Nephron (organoid): ENCODE measurements around the gene ZNF101.

ENCODE experiments used
- H3K27ac Mint-ChIP-seq, 3 experiments: 2 replicates each; pipeline ENCODE4 v1.8.0; 2020; ENCODE audit warnings: mixed read lengths in 3 of 3, mild to moderate bottlenecking in 2 of 3, moderate library complexity in 1 of 3
- H3K27me3 Mint-ChIP-seq: 2 replicates; pipeline ENCODE4 v1.8.0; 2021; ENCODE audit warnings: low read depth, mild to moderate bottlenecking, moderate library complexity, mixed read lengths
- H3K36me3 Mint-ChIP-seq: 2 replicates; pipeline ENCODE4 v1.8.0; 2020; ENCODE audit warnings: low read depth, mixed read lengths
- H3K4me1 Mint-ChIP-seq: 2 replicates; pipeline ENCODE4 v1.8.0; 2020; ENCODE audit warnings: mixed read lengths
- H3K4me3 Mint-ChIP-seq, 3 experiments: 2 replicates each; pipeline ENCODE4 v1.8.0; 2020; ENCODE audit warnings: mild to moderate bottlenecking in 3 of 3, mixed read lengths in 3 of 3, moderate library complexity in 2 of 3
- H3K9me3 Mint-ChIP-seq: 2 replicates; pipeline ENCODE4 v1.8.0; 2020; ENCODE audit warnings: mixed read lengths
- CTCF ChIP-seq, 3 experiments: fragments of 200-600 bp; sonication (generic); IDR thresholded peaks; one replicate each; pipeline ENCODE4 v1.5.0; 2021; ENCODE audit warnings: antibody characterized with exemption in 3 of 3; ENCODE audit not compliant: unreplicated experiment in 3 of 3

ZNF101 gene

GRCh38 chr19:19631346-19631745, 37.3 kb upstream of the ZNF101 start:
- H3K27ac Mint-ChIP-seq: no peak overlapping the region
- TF ChIP-seq CTCF (IDR thresholded peaks at IDR 0.05; ENCODE audit: unreplicated experiment in 3 of 3): no peak

GRCh38 chr19:19632661-19633060, 36.0 kb upstream of the ZNF101 start:
- Mint-ChIP-seq H3K27ac (no peak overlapping the region), H3K27me3 (no peaks in the 10 kb centered on the region), H3K9me3 (no peaks in the 10 kb centered on the region), H3K4me3 (peak overlapping the region in 2 of 3 experiments; percentile 11 to 22), H3K36me3 (peaks cover 35% of the 10 kb centered on the region), H3K4me1 (no peaks in the 10 kb centered on the region)
- no peak for TF ChIP-seq CTCF (IDR thresholded peaks at IDR 0.05; ENCODE audit: unreplicated experiment in 3 of 3)

More at GRCh38 chr19:19631346-19631745, 37.3 kb upstream of the ZNF101 start:
- Mint-ChIP-seq H3K36me3 (peaks cover 31% of the 10 kb centered on the region), H3K27me3 (no peaks in the 10 kb centered on the region), H3K9me3 (no peaks in the 10 kb centered on the region), H3K4me3 (peak overlapping the region in 2 of 3 experiments; percentile 28 to 60), H3K4me1 (peaks cover 7% of the 10 kb centered on the region)

GRCh38 chr19:19633711-19634515, 34.7 kb upstream of the ZNF101 start:
- no peak for TF ChIP-seq CTCF (IDR thresholded peaks at IDR 0.05; ENCODE audit: unreplicated experiment in 3 of 3)
- H3K36me3 Mint-ChIP-seq: peaks cover 39% of the 10 kb centered on the region
- H3K27ac Mint-ChIP-seq: no peak overlapping the region
- H3K4me3 Mint-ChIP-seq: no peak overlapping the region
- no peaks in the 10 kb centered on the region for H3K4me1 Mint-ChIP-seq
- no peaks in the 10 kb centered on the region for H3K27me3 Mint-ChIP-seq
- H3K9me3 Mint-ChIP-seq: no peaks in the 10 kb centered on the region

GRCh38 chr19:19634516-19635312, 33.9 kb upstream of the ZNF101 start:
- Mint-ChIP-seq H3K36me3 (peaks cover 39% of the 10 kb centered on the region), H3K4me3 (no peak overlapping the region), H3K27me3 (no peaks in the 10 kb centered on the region), H3K9me3 (no peaks in the 10 kb centered on the region), H3K4me1 (no peaks in the 10 kb centered on the region), H3K27ac (no peak overlapping the region)
- TF ChIP-seq CTCF (IDR thresholded peaks at IDR 0.05; ENCODE audit: unreplicated experiment in 3 of 3): no peak

- Mint-ChIP-seq H3K4me3 (no peak overlapping the region), H3K27me3 (no peaks in the 10 kb centered on the region), H3K27ac (no peak overlapping the region), H3K4me1 (no peaks in the 10 kb centered on the region), H3K9me3 (no peaks in the 10 kb centered on the region), H3K36me3 (peaks cover 39% of the 10 kb centered on the region)
- TF ChIP-seq CTCF (IDR thresholded peaks at IDR 0.05; ENCODE audit: unreplicated experiment in 3 of 3): no peak
These were observed 33.3 kb upstream of the ZNF101 start for GRCh38 chr19:19635313-19635702.
